GM10248 (cell line): ENCODE measurements around the gene C14orf132.

ENCODE experiments used
- CTCF ChIA-PET: fragments of 300-600 bp; sonication (Branson Sonifier 250); formaldehyde crosslinking; extraction: SDS; loops from one replicate; lab custom pipeline; 2021; ENCODE audit warnings: antibody characterized with exemption; lab: Yijun Ruan, JAX
- POLR2A ChIA-PET: fragments of 350-650 bp; sonication (Branson Sonifier 250); formaldehyde crosslinking; extraction: SDS; loops from one replicate; lab custom pipeline; 2020; ENCODE audit warnings: antibody characterized with exemption; lab: Yijun Ruan, JAX
- DNase-seq: peaks from one replicate; pipeline ENCODE4 v3.0.0; 2012; ENCODE audit errors: extremely low spot score
- TF ChIP-seq, protein P1 (sequence below): IDR thresholded peaks from 2 replicates; pipeline ENCODE4 v1.5.1; 2012; ENCODE audit warnings: mild to moderate bottlenecking, low read depth; ENCODE audit errors: extremely low read depth, missing control alignments, control extremely low read depth

C14orf132 gene

DNA sequence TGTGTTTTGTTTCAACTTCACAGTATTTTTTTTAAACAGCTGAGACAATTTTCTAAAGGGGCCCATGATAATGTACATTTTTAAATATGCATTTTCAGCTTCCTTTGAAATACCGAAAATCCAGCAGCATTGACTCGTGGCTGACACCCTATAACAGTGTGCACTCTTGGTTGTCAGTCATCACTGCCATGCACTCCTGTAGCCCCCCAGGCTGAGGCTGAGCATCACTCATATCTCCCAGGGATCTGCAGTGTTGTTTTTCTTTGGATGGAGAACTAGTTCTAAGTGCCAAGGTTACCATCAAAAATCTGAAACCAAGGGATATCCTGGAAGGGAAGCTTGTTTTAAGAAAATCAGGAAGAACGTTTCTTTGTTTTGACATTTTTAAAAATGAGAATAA is 81.2 kb downstream of the C14orf132 start:
- ChIA-PET CTCF (interaction anchor here (1.7 to 2.8 kb wide), 2 partner anchors 19 to 22 kb away, joined by 5 to 12 read pairs; no protein-coding TSS in a partner anchor), POLR2A (no interaction called here)
- TF ChIP-seq, protein P1, sequence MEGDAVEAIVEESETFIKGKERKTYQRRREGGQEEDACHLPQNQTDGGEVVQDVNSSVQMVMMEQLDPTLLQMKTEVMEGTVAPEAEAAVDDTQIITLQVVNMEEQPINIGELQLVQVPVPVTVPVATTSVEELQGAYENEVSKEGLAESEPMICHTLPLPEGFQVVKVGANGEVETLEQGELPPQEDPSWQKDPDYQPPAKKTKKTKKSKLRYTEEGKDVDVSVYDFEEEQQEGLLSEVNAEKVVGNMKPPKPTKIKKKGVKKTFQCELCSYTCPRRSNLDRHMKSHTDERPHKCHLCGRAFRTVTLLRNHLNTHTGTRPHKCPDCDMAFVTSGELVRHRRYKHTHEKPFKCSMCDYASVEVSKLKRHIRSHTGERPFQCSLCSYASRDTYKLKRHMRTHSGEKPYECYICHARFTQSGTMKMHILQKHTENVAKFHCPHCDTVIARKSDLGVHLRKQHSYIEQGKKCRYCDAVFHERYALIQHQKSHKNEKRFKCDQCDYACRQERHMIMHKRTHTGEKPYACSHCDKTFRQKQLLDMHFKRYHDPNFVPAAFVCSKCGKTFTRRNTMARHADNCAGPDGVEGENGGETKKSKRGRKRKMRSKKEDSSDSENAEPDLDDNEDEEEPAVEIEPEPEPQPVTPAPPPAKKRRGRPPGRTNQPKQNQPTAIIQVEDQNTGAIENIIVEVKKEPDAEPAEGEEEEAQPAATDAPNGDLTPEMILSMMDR: no peak
- DNase-seq: no peak

DNA sequence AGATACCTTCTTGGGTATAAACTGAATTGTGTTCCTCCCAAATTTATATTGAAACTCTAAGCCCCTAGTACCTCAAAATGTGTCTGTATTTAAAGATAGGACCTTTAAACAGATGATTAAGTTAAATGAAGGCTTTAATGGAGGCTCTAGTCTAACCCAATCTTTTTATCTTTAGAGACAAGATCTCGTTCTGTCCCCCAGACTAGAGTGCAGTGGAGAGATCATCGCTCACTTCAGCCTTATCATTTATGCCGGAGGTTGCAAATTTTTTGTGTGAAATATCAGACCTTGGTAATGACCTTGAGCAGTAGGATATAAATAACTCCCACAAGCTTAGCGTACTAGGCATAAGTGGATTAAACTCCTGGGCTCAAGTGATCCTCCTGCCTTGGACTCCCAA is 81.8 kb downstream of the C14orf132 start:
- ChIA-PET CTCF (interaction anchor here (1.4 kb wide), 1 partner anchor 19 kb away, joined by 3 read pairs; no protein-coding TSS in a partner anchor), POLR2A (no interaction called here)

DNA sequence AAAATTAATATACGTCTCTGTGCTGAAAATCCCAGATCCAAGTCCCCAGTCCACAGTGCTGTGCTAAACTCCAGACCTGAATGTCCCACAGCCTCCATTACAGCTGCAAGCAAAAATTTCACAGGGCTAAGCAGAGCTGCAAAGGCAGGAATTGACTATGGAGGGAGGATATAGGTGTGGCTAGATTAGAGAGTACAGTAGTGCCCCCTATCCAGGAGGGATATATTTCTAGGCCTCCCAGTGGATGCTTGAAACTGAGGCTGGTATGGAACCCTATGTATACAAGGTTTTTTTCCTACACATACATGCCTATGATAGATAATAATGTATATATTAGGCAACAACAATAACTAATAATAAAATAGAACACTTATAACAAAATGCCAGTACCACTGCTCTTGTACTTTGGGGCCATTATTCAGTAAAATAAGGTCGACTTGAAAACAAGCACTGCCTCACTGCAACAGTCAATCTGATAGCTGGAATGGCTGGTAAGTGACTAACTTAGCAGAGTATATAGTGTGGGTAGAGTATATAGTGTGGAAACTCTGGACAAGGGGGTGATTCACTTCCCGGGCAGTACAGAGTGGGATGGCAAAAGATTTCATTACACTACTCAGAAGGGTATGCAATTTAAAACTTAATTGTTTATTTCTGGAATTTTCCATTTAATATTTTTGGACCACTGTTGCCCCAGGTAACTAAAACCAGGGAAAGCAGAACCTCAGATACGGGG is 82.7 kb downstream of the C14orf132 start:
- CTCF ChIA-PET: interaction anchor here (1.4 to 1.6 kb wide), 2 partner anchors 10 to 20 kb away, joined by 3 read pairs; no protein-coding TSS in a partner anchor

More for the DNA sequence above, 81.8 kb downstream of the C14orf132 start:
- TF ChIP-seq, protein P1: no peak
- no peak for DNase-seq

DNA sequence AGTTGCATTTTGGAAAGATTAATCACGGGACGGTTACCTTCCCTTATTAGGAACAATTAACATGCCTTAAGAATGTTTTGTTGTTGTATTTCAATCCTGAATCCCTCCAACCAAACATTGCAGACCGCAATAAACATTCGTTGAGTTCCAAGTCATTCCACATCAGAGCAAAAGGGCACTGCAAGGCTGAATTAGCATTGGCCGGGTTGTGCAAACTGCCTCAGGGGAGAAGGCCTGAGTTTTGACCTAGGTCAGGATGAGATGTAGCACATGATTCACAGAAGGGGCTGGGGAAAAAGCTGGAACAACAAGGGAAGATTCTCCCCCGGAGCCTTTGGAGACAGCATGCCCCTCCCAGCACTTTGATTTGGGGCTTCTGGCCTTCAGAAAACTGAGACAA is 83.3 kb downstream of the C14orf132 start:
- CTCF ChIA-PET: interaction anchor here (1.4 to 1.6 kb wide), 2 partner anchors 9 to 21 kb away, joined by 3 read pairs; no protein-coding TSS in a partner anchor
- DNase-seq: no peak
- TF ChIP-seq, protein P1: no peak
- POLR2A ChIA-PET: no interaction called here

More for the DNA sequence above, 82.7 kb downstream of the C14orf132 start:
- POLR2A ChIA-PET: no interaction called here
- TF ChIP-seq, protein P1: no peak
- DNase-seq: no peak

DNA sequence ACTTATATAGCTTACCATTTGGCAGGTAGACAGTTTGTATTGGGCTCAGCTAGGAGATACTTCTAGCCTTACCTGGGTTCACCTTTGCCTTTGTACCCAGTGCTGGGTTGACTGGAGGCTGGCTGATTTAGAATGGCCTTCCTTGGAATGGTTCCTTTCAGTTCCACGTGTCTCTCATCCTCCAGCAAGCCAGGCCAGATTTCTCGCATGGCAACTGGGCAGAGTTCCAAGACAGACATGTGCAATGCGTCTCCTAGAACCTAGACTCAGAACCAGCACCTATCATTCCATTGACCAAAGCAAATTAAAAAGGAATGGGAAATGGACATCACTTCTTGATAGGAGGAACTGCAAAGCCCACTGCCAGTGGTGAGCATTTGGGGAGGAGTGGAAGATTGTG is 86.4 kb downstream of the C14orf132 start:
- ChIA-PET CTCF (interaction anchor here (1.8 kb wide), 1 partner anchor 136 kb away, joined by 4 read pairs; no protein-coding TSS in a partner anchor), POLR2A (no interaction called here)
- DNase-seq: no peak
- TF ChIP-seq, protein P1: no peak

DNA sequence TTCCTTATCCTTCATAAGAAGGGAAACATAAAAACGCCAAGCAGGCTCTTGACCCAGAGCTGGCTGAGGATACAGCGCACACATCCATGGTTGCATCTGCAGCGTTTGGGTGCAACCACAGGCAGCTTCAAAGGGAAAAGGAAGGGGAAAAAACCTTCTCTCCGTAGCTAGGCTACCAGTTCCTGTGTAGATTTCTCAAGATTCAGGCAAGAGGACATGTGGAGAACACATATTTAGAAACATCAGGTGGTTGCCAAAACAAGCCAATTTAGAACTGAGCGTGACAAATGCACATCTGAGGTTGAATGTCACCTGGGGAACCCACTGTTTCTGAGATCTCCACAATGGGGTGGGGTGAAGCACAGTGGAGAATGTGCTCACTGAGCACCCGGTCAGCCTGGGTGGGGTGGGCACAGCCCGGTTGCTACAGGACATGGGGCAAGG is 87.2 kb downstream of the C14orf132 start:
- TF ChIP-seq, protein P1: no peak

More for the DNA sequence above, 87.2 kb downstream of the C14orf132 start:
- DNase-seq: no peak
- ChIA-PET POLR2A (no interaction called here), CTCF (interaction anchor here (1.2 to 1.8 kb wide), 5 partner anchors 9 to 135 kb away, joined by 3 to 7 read pairs (median 4); no protein-coding TSS in a partner anchor)
